T-cell (primary cell): ENCODE measurements around the gene MBNL2. TPM values are rescaled to one million over a fixed set of nuclear protein-coding genes. Genes with fewer than 3 reads are reported as not detected.

Experiments used
- ATAC-seq, 4 experiments: fragments of 200-7000 bp in 3 of 4; fragments of 150-1000 bp in 1 of 4; cut with Tn5 transposase; replicated peaks in 1 of 4; 1 replicate in 3 of 4; 2 replicates in 1 of 4; pipeline ENCODE4 v1.10.0; 2021; ENCODE audit warnings: moderate library complexity in 3 of 4, mild to moderate bottlenecking in 2 of 4, moderate number of reproducible peaks in 1 of 4
- CTCF ChIA-PET, 2 donors: fragments of 300-600 bp; sonication (Branson Sonifier 250); formaldehyde crosslinking; loops; one replicate each; lab custom pipeline; 2022; ENCODE audit warnings: antibody characterized with exemption in 2 of 2; lab: Charles Lee
- POLR2A ChIA-PET, 2 donors: fragments of 300-600 bp; sonication (Branson Sonifier 250); formaldehyde crosslinking; loops; one replicate each; lab custom pipeline; 2022; ENCODE audit warnings: antibody characterized with exemption in 2 of 2; lab: Charles Lee
- DNase-seq, 35 experiments: peaks; one replicate each; pipeline versions ENCODE4 v3.0.0 to v3.0.0-alpha.2; 2013 to 2023
- H3K27ac ChIP-seq: one replicate; pipeline ENCODE4 v1.5.1; 2013; ENCODE audit warnings: low read length
- H3K27me3 ChIP-seq, 2 experiments: replicated peaks in 1 of 2; 1 replicate in 1 of 2; 2 replicates in 1 of 2; pipeline versions ENCODE4 v1.6.1 to v1.7.0; 2013; ENCODE audit warnings: low read length in 1 of 2, mixed read lengths in 1 of 2; ENCODE audit not compliant: control insufficient read depth in 2 of 2, insufficient read depth in 2 of 2; ENCODE audit errors: extremely low read depth in 1 of 2
- H3K36me3 ChIP-seq, 2 donors: 1 replicate in 1 of 2; 2 replicates in 1 of 2; pipeline versions ENCODE4 v1.6.1 to v1.7.0; 2013; ENCODE audit warnings: low read length in 1 of 2; ENCODE audit not compliant: control insufficient read depth in 2 of 2, insufficient read depth in 1 of 2; ENCODE audit errors: extremely low read depth in 1 of 2
- H3K4me1 ChIP-seq, 2 experiments: 1 replicate in 1 of 2; 2 replicates in 1 of 2; pipeline versions ENCODE4 v1.6.1 to v1.7.0; 2013; ENCODE audit warnings: low read length in 2 of 2, mixed read lengths in 1 of 2; ENCODE audit not compliant: insufficient read depth in 2 of 2, control insufficient read depth in 1 of 2; ENCODE audit errors: extremely low read depth in 1 of 2
- H3K4me3 ChIP-seq, 2 donors: 1 replicate in 1 of 2; 2 replicates in 1 of 2; pipeline versions ENCODE4 v1.5.1 to v1.7.0; 2013; ENCODE audit warnings: mild to moderate bottlenecking in 2 of 2, low read length in 1 of 2, moderate library complexity in 1 of 2; ENCODE audit not compliant: control insufficient read depth in 1 of 2; ENCODE audit errors: extremely low read depth in 1 of 2
- H3K9me3 ChIP-seq: 2 replicates; pipeline ENCODE4 v1.7.0; 2013
- H3K27ac Mint-ChIP-seq, 2 donors: one replicate each; pipeline ENCODE4 v1.8.0; 2020 to 2021; ENCODE audit warnings: mild to moderate bottlenecking in 2 of 2, mixed read lengths in 2 of 2
- H3K27me3 Mint-ChIP-seq, 2 donors: one replicate each; pipeline ENCODE4 v1.8.0; 2021 to 2022; ENCODE audit warnings: mixed read lengths in 2 of 2
- H3K36me3 Mint-ChIP-seq: one replicate; pipeline ENCODE4 v1.8.0; 2021; ENCODE audit warnings: mixed read lengths
- H3K4me1 Mint-ChIP-seq, 3 donors: one replicate each; pipeline ENCODE4 v1.8.0; 2020 to 2022; ENCODE audit warnings: mixed read lengths in 3 of 3, mild to moderate bottlenecking in 1 of 3
- H3K4me3 Mint-ChIP-seq, 3 donors: one replicate each; pipeline ENCODE4 v1.8.0; 2020 to 2022; ENCODE audit warnings: mild to moderate bottlenecking in 3 of 3, mixed read lengths in 3 of 3, moderate library complexity in 3 of 3
- H3K9me3 Mint-ChIP-seq, 3 donors: one replicate each; pipeline ENCODE4 v1.8.0; 2020 to 2022; ENCODE audit warnings: mixed read lengths in 3 of 3
- WGBS: methylation state at CpG from one replicate; pipeline ENCODE4 v1.1.5; 2013; ENCODE audit warnings: missing lambda C conversion rate; ENCODE audit not compliant: insufficient coverage; 5-methylcytosine and 5-hydroxymethylcytosine counted together
- total RNA-seq, 35 experiments: library from RNA in 6 of 35; stranded (reverse) in 6 of 35; fragments of 120-200 nt in 1 of 35; gene quantifications; one replicate each; pipeline versions ENCODE4 v1.2.1 to v1.2.4 and lab custom pipeline; 2013 to 2026

MBNL2 gene
- total RNA-seq, 5 donors from 2014 or later (not counting 1 experiment from before 2014, with no cell fraction given): 21.0 to 33.7 (median 28.5) TPM

GRCh38 chr13:97301382-97302095 is 79.4 kb downstream of the MBNL2 start:
- Histone ChIP-seq H3K4me1 (peaks cover 0 to 8% of the 10 kb centered on the region in 2 experiments), H3K27me3 (no peaks in the 10 kb centered on the region), H3K36me3 (peaks cover 3% of the 10 kb centered on the region in 2 donors), H3K9me3 (no peaks in the 10 kb centered on the region), H3K4me3 (no peak overlapping the region), H3K27ac (no peak overlapping the region)
- no peaks in the 10 kb centered on the region for H3K9me3 Mint-ChIP-seq
- peaks cover 19 to 24% (median 23%) of the 10 kb centered on the region in 3 donors for H3K4me1 Mint-ChIP-seq
- peaks cover 22% of the 10 kb centered on the region for H3K36me3 Mint-ChIP-seq
- no peak overlapping the region for H3K4me3 Mint-ChIP-seq
- no peak overlapping the region for H3K27ac Mint-ChIP-seq
- ATAC-seq: no peak
- H3K27me3 Mint-ChIP-seq: no peaks in the 10 kb centered on the region
- CTCF ChIA-PET: interaction anchor here in 1 of 2 donors (0.6 kb wide), 1 partner anchor 11 kb away, joined by 6 read pairs; no protein-coding TSS in a partner anchor
- DNase-seq: no peak
- WGBS: 92% methylated on average over 4 of the region's 8 CpGs
- POLR2A ChIA-PET: interaction anchor here in 1 of 2 donors (0.5 kb wide), 1 partner anchor 110 kb away, joined by 3 read pairs; no protein-coding TSS in a partner anchor

DNA sequence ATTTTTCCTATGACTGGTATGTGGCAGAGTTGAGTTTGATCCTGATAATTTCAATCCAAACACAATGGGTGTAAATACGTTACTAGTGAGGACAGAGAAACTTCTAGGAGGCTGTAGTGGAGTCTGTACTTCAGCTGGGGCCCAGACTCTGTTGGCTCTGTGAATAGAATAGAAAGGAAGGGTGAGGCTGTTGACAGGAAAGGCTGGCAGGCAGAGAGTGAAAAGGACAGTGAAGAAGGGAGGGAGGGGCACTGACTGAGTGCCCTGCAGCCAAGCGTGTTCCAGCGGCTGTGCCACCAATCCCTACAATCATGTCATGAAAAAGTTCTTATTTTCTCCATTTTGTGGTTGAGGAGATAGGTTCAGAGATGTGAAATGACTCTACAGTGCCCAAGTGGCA is 80.5 kb downstream of the MBNL2 start:
- Mint-ChIP-seq H3K4me1 (peaks cover 16 to 19% (median 16%) of the 10 kb centered on the region in 3 donors), H3K27ac (no peak overlapping the region), H3K27me3 (no peaks in the 10 kb centered on the region), H3K9me3 (no peaks in the 10 kb centered on the region), H3K36me3 (peaks cover 14% of the 10 kb centered on the region), H3K4me3 (no peak overlapping the region)
- no peak overlapping the region for H3K27ac ChIP-seq
- no peak overlapping the region for H3K4me3 ChIP-seq
- no peaks in the 10 kb centered on the region for H3K9me3 ChIP-seq
- H3K36me3 ChIP-seq: no peaks in the 10 kb centered on the region
- WGBS: 100% methylated on average over 1 of the region's 3 CpGs
- peaks cover 0 to 8% of the 10 kb centered on the region in 2 experiments for H3K4me1 ChIP-seq
- H3K27me3 ChIP-seq: no peaks in the 10 kb centered on the region
- DNase-seq (no peak), ATAC-seq (no peak)
- ChIA-PET POLR2A (no interaction called here), CTCF (no interaction called here)

GRCh38 chr13:97306106-97306505 is 84.0 kb downstream of the MBNL2 start:
- ChIA-PET POLR2A (no interaction called here), CTCF (no interaction called here)
- Histone ChIP-seq H3K4me3 (no peak overlapping the region), H3K27me3 (no peaks in the 10 kb centered on the region), H3K27ac (no peak overlapping the region), H3K9me3 (no peaks in the 10 kb centered on the region), H3K4me1 (peaks cover 0 to 8% of the 10 kb centered on the region in 2 experiments), H3K36me3 (no peaks in the 10 kb centered on the region)
- no peak for DNase-seq
- Mint-ChIP-seq H3K27ac (no peak overlapping the region), H3K9me3 (no peaks in the 10 kb centered on the region), H3K4me1 (peaks cover 4 to 20% (median 14%) of the 10 kb centered on the region in 3 donors), H3K4me3 (no peak overlapping the region), H3K27me3 (no peaks in the 10 kb centered on the region), H3K36me3 (peaks cover 33% of the 10 kb centered on the region)
- WGBS: 50% methylated on average over 1 of the region's 1 CpG
- ATAC-seq: no peak

DNA sequence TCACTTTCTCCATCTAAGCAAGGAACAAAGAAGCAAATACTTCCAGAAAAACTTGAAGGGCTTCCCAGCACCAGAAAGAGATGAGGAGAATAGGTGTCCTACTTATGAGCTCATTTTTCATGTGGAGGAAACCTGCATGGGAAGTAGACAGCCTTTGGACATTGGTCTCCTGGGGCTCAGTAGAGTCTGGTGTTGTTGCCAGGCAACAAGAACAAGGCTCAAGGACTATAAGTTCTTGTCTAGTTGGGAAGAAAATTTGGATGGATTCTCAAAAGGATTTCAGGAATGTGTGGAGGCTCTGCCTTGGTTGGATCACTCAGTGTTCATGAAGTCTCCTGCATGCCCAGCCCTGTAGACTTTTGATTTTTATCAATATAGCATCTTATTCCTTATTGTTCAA is 84.5 kb downstream of the MBNL2 start:
- Mint-ChIP-seq H3K4me1 (peaks cover 5 to 20% (median 14%) of the 10 kb centered on the region in 3 donors), H3K27ac (no peak overlapping the region), H3K9me3 (no peaks in the 10 kb centered on the region), H3K36me3 (peaks cover 34% of the 10 kb centered on the region), H3K4me3 (no peak overlapping the region), H3K27me3 (no peaks in the 10 kb centered on the region)
- ChIA-PET CTCF (no interaction called here), POLR2A (no interaction called here)
- Histone ChIP-seq H3K27me3 (no peaks in the 10 kb centered on the region), H3K27ac (no peak overlapping the region), H3K9me3 (no peaks in the 10 kb centered on the region), H3K4me3 (no peak overlapping the region), H3K4me1 (peaks cover 0 to 4% of the 10 kb centered on the region in 2 experiments), H3K36me3 (no peaks in the 10 kb centered on the region)
- no peak for DNase-seq
- no peak for ATAC-seq

DNA sequence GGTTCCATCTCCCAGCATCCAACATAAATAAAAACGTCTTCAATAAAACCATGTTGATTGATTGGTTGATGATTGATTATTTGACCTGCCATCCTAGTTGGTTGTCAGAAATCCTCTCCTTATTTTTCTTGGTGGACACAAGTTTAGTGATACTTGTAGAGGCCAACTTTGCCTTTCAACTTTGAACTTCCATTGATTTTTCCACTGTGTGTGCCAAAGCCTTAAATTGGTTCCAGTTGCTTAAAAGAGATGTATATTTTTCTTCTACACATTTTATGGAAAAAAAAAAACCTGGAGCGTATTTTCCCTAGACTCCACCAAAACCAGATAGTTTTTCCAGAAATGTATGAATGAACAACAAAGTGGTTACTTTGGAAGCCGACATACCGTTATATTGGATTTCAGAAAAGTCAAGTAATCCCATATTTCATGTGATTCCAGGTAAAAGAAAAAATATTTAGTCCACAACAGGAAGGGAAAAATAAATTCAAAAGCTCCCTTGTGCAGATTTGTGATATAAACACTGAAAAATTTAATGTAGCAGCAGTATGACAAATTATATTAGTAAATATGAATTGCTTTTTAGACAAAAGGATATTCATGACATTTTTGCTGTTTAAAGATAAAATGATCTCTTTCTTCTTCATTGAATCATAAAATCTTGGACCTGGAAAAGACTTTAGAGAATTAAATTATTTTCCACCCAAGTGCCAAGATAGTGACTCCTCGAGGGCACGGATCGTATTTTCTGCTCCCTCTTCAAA is 85.2 kb downstream of the MBNL2 start:
- no CpG with 5 or more reads among the region's 7 CpGs for whole genome bisulfite sequencing
- no peak overlapping the region for H3K27ac ChIP-seq
- no peaks in the 10 kb centered on the region for H3K9me3 ChIP-seq
- no peak overlapping the region for H3K4me3 Mint-ChIP-seq
- H3K4me3 ChIP-seq: no peak overlapping the region
- no peaks in the 10 kb centered on the region for H3K9me3 Mint-ChIP-seq
- H3K27me3 ChIP-seq: no peaks in the 10 kb centered on the region
- no peaks in the 10 kb centered on the region for H3K27me3 Mint-ChIP-seq
- DNase-seq: no peak
- H3K27ac Mint-ChIP-seq: no peak overlapping the region
- no peaks in the 10 kb centered on the region for H3K36me3 ChIP-seq
- ChIA-PET POLR2A (no interaction called here), CTCF (interaction anchor here in 1 of 2 donors (0.6 kb wide), 1 partner anchor 158 kb away, joined by 5 read pairs; no protein-coding TSS in a partner anchor)
- H3K4me1 Mint-ChIP-seq: peaks cover 10 to 25% (median 20%) of the 10 kb centered on the region in 3 donors
- no peaks in the 10 kb centered on the region for H3K4me1 ChIP-seq
- H3K36me3 Mint-ChIP-seq: peaks cover 41% of the 10 kb centered on the region
- ATAC-seq: no peak

DNA sequence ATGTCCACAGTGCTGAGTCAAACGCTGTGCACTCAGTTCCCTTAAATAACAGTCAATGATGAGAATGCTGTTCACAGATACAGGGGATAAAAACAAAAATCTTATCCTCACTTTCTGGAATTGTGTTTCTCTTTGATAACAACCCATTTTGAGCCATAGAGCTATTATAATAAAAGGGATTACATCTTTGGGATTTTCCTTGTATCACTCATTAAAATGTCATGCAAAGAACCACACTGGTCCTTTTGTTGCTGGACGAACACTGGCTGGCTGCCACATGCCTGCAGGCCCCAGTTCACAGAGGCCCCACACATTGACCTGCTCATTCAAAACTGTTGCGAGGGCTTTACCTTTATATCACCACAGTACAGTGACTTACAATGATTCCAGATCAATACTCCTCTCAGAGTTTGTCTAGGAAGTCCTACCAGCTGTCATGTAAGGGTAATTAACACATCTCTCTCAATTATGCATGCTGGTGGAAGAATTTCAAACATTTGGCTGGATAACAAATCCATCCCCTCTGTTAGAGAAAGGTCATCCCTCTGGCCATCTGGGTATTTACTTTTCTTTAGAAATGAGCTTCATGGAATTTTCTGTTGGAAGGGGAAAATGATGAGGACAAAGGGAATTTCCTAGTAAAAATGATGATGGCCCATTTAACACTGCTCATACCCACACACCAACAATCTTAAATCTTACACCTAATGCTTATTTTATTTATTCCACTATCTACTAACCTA is 85.9 kb downstream of the MBNL2 start:
- Histone ChIP-seq H3K9me3 (no peaks in the 10 kb centered on the region), H3K36me3 (no peaks in the 10 kb centered on the region), H3K4me3 (no peak overlapping the region), H3K27me3 (no peaks in the 10 kb centered on the region), H3K27ac (no peak overlapping the region), H3K4me1 (no peaks in the 10 kb centered on the region)
- ATAC-seq: no peak
- WGBS: 100% methylated on average over 2 of the region's 3 CpGs
- Mint-ChIP-seq H3K36me3 (peaks cover 42% of the 10 kb centered on the region), H3K4me3 (no peak overlapping the region), H3K27me3 (no peaks in the 10 kb centered on the region), H3K27ac (no peak overlapping the region), H3K4me1 (peaks cover 14 to 32% (median 22%) of the 10 kb centered on the region in 3 donors), H3K9me3 (no peaks in the 10 kb centered on the region)
- ChIA-PET CTCF (interaction anchor here in 1 of 2 donors (0.6 kb wide), 1 partner anchor 158 kb away, joined by 5 read pairs; no protein-coding TSS in a partner anchor), POLR2A (interaction anchor here in 1 of 2 donors (0.7 kb wide), 1 partner anchor 178 kb away, joined by 3 read pairs; no protein-coding TSS in a partner anchor)
- no peak for DNase-seq
